Measurements from ENCODE around the gene CNTD1.

GRCh38 chr17:42748908-42749798 is 49.5 kb upstream of the CNTD1 start:
- TF ChIP-seq CTCF (IDR thresholded peaks at IDR 0.05) (no peak), JUN (CRISPR knock-in tag; IDR thresholded peaks at IDR 0.05) (no peak)

Data from WTC11 (cell line).